GM23338 (cell line): ENCODE results near the gene DDRGK1. TPM values are rescaled to one million over a fixed set of nuclear protein-coding genes. Genes with fewer than 3 reads are reported as not detected.
A peak's percentile ranks its signal among the peaks of the same experiment; 100 is the strongest.
"Not testable (repeated sequence)": the region's sequence is repeated elsewhere in the genome, so short reads cannot be mapped to it uniquely, and the experiment has no call there.

Experiments
- ATAC-seq: fragments of 200-7000 bp; cut with Tn5 transposase; 3 replicates; pipeline ENCODE4 v1.9.1; 2020
- DNase-seq: peaks from one replicate; pipeline ENCODE4 v3.0.0-alpha.2; 2015; ENCODE audit warnings: low spot score
- H2AFZ ChIP-seq: fragments of 200-600 bp; sonication (generic); 2 replicates; pipeline ENCODE4 v1.8.0; 2016; ENCODE audit warnings: antibody characterized with exemption, mild to moderate bottlenecking, moderate library complexity
- H3F3A ChIP-seq: fragments of 200-600 bp; sonication (generic); replicated peaks from 2 replicates; pipeline ENCODE4 v1.8.0; 2017; ENCODE audit warnings: antibody characterized with exemption, mixed run types, low read depth
- H3K27ac ChIP-seq: fragments of 200-600 bp; sonication (generic); 2 replicates; pipeline ENCODE4 v1.6.1; 2016; ENCODE audit warnings: low read depth
- H3K27me3 ChIP-seq: fragments of 200-600 bp; sonication (generic); 2 replicates; pipeline ENCODE4 v1.8.0; 2016; ENCODE audit warnings: mild to moderate bottlenecking, mixed run types, moderate library complexity; ENCODE audit not compliant: insufficient read depth
- H3K36me3 ChIP-seq: fragments of 200-600 bp; sonication (generic); 2 replicates; pipeline ENCODE4 v1.8.0; 2016; ENCODE audit warnings: mild to moderate bottlenecking; ENCODE audit not compliant: insufficient read depth
- H3K4me1 ChIP-seq: fragments of 200-600 bp; sonication (generic); 2 replicates; pipeline ENCODE4 v1.8.0; 2016; ENCODE audit warnings: mild to moderate bottlenecking, moderate library complexity; ENCODE audit not compliant: insufficient read depth
- H3K4me2 ChIP-seq: fragments of 200-600 bp; sonication (generic); 2 replicates; pipeline ENCODE4 v1.7.1; 2017; ENCODE audit warnings: mixed run types
- H3K4me3 ChIP-seq: fragments of 200-600 bp; sonication (generic); 2 replicates; pipeline ENCODE4 v1.6.1; 2016; ENCODE audit warnings: mixed run types
- H3K79me2 ChIP-seq: fragments of 200-600 bp; sonication (generic); replicated peaks from 2 replicates; pipeline ENCODE4 v1.8.0; 2017; ENCODE audit warnings: mild to moderate bottlenecking; ENCODE audit not compliant: insufficient read depth
- H3K9me2 ChIP-seq: fragments of 200-600 bp; sonication (generic); 2 replicates; pipeline ENCODE4 v1.8.0; 2017; ENCODE audit not compliant: insufficient read depth
- H4K20me1 ChIP-seq: fragments of 200-600 bp; sonication (generic); replicated peaks from 2 replicates; pipeline ENCODE4 v1.8.0; 2017; ENCODE audit warnings: mild to moderate bottlenecking; ENCODE audit not compliant: insufficient read depth
- H3K27ac Mint-ChIP-seq: 2 replicates; pipeline ENCODE4 v1.8.0; 2020; ENCODE audit warnings: inconsistent platforms, mild to moderate bottlenecking, moderate library complexity, mixed read lengths
- H3K27me3 Mint-ChIP-seq: 3 replicates; pipeline ENCODE4 v1.8.0; 2022; ENCODE audit warnings: low read depth, mild to moderate bottlenecking, moderate library complexity, mixed read lengths, inconsistent platforms; ENCODE audit not compliant: insufficient read depth, poor library complexity
- H3K36me3 Mint-ChIP-seq: 3 replicates; pipeline ENCODE4 v1.8.0; 2021; ENCODE audit warnings: low read depth, mild to moderate bottlenecking, inconsistent platforms, moderate library complexity, mixed read lengths
- H3K4me1 Mint-ChIP-seq: 3 replicates; pipeline ENCODE4 v1.8.0; 2020; ENCODE audit warnings: mild to moderate bottlenecking, inconsistent platforms, mixed read lengths
- H3K4me3 Mint-ChIP-seq: 3 replicates; pipeline ENCODE4 v1.8.0; 2021; ENCODE audit warnings: moderate library complexity, mild to moderate bottlenecking, inconsistent platforms, mixed read lengths
- H3K9me3 Mint-ChIP-seq: 3 replicates; pipeline ENCODE4 v1.8.0; 2020; ENCODE audit warnings: moderate library complexity, mild to moderate bottlenecking, inconsistent platforms, mixed read lengths
- ETS1 ChIP-seq: IDR thresholded peaks from 2 replicates; pipeline ENCODE4 v1.6.1; 2016; ENCODE audit warnings: antibody characterized with exemption
- EZH2phosphoT487 ChIP-seq: fragments of 200-600 bp; sonication (generic); IDR thresholded peaks from one replicate; pipeline ENCODE4 v1.8.1; 2018; ENCODE audit warnings: antibody characterized with exemption; ENCODE audit not compliant: unreplicated experiment
- POLR2AphosphoS5 ChIP-seq: IDR thresholded peaks from 2 replicates; pipeline ENCODE4 v1.6.1; 2016; ENCODE audit warnings: antibody characterized with exemption, low read depth
- ZNF331 ChIP-seq: fragments of 250-450 bp; sonication (Bioruptor Pico); IDR thresholded peaks from 2 replicates; pipeline ENCODE4 v1.5.0; 2020; ENCODE audit warnings: low read depth, mild to moderate bottlenecking, moderate library complexity
- polyA plus RNA-seq: library from polyadenylated mRNA; unstranded; fragments of >200 nt; fragmentation: Nextera tagmentation; extraction: Ambion mirVana; gene quantifications from 2 replicates; pipeline ENCODE4 v1.2.1, GENCODE V29; 2016
- total RNA-seq: library from RNA; depleted of rRNA; stranded (reverse); fragments of >200 nt; shearing (Covaris generic); gene quantifications from 2 replicates; pipeline ENCODE4 v1.2.3, GENCODE V29; 2014
- TF ChIP-seq, protein P1 (sequence below): fragments of 250-450 bp; sonication (Bioruptor Pico); IDR thresholded peaks from 2 replicates; pipeline ENCODE4 v1.5.0; 2020; ENCODE audit warnings: mild to moderate bottlenecking, moderate library complexity
- TF ChIP-seq, protein P2 (sequence below): IDR thresholded peaks from one replicate; pipeline ENCODE4 v1.6.1; 2018; ENCODE audit warnings: antibody characterized with exemption; ENCODE audit not compliant: unreplicated experiment

DDRGK1 gene
- total and polyA plus RNA-seq, 2 experiments from 2014 or later: 44.0 to 45.5 TPM

- TF ChIP-seq, protein P1, sequence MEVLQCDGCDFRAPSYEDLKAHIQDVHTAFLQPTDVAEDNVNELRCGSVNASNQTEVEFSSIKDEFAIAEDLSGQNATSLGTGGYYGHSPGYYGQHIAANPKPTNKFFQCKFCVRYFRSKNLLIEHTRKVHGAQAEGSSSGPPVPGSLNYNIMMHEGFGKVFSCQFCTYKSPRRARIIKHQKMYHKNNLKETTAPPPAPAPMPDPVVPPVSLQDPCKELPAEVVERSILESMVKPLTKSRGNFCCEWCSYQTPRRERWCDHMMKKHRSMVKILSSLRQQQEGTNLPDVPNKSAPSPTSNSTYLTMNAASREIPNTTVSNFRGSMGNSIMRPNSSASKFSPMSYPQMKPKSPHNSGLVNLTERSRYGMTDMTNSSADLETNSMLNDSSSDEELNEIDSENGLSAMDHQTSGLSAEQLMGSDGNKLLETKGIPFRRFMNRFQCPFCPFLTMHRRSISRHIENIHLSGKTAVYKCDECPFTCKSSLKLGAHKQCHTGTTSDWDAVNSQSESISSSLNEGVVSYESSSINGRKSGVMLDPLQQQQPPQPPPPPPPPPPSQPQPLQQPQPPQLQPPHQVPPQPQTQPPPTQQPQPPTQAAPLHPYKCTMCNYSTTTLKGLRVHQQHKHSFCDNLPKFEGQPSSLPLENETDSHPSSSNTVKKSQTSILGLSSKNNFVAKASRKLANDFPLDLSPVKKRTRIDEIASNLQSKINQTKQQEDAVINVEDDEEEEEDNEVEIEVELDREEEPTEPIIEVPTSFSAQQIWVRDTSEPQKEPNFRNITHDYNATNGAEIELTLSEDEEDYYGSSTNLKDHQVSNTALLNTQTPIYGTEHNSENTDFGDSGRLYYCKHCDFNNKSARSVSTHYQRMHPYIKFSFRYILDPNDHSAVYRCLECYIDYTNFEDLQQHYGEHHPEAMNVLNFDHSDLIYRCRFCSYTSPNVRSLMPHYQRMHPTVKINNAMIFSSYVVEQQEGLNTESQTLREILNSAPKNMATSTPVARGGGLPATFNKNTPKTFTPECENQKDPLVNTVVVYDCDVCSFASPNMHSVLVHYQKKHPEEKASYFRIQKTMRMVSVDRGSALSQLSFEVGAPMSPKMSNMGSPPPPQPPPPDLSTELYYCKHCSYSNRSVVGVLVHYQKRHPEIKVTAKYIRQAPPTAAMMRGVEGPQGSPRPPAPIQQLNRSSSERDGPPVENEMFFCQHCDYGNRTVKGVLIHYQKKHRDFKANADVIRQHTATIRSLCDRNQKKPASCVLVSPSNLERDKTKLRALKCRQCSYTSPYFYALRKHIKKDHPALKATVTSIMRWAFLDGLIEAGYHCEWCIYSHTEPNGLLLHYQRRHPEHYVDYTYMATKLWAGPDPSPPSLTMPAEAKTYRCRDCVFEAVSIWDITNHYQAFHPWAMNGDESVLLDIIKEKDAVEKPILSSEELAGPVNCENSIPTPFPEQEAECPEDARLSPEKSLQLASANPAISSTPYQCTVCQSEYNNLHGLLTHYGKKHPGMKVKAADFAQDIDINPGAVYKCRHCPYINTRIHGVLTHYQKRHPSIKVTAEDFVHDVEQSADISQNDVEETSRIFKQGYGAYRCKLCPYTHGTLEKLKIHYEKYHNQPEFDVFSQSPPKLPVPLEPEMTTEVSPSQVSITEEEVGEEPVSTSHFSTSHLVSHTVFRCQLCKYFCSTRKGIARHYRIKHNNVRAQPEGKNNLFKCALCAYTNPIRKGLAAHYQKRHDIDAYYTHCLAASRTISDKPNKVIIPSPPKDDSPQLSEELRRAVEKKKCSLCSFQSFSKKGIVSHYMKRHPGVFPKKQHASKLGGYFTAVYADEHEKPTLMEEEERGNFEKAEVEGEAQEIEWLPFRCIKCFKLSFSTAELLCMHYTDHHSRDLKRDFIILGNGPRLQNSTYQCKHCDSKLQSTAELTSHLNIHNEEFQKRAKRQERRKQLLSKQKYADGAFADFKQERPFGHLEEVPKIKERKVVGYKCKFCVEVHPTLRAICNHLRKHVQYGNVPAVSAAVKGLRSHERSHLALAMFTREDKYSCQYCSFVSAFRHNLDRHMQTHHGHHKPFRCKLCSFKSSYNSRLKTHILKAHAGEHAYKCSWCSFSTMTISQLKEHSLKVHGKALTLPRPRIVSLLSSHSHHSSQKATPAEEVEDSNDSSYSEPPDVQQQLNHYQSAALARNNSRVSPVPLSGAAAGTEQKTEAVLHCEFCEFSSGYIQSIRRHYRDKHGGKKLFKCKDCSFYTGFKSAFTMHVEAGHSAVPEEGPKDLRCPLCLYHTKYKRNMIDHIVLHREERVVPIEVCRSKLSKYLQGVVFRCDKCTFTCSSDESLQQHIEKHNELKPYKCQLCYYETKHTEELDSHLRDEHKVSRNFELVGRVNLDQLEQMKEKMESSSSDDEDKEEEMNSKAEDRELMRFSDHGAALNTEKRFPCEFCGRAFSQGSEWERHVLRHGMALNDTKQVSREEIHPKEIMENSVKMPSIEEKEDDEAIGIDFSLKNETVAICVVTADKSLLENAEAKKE (CRISPR knock-in tag): no peak
- no peak for TF ChIP-seq ETS1
- TF ChIP-seq ZNF331: no peak
- no peak for TF ChIP-seq EZH2phosphoT487
- TF ChIP-seq, protein P2, sequence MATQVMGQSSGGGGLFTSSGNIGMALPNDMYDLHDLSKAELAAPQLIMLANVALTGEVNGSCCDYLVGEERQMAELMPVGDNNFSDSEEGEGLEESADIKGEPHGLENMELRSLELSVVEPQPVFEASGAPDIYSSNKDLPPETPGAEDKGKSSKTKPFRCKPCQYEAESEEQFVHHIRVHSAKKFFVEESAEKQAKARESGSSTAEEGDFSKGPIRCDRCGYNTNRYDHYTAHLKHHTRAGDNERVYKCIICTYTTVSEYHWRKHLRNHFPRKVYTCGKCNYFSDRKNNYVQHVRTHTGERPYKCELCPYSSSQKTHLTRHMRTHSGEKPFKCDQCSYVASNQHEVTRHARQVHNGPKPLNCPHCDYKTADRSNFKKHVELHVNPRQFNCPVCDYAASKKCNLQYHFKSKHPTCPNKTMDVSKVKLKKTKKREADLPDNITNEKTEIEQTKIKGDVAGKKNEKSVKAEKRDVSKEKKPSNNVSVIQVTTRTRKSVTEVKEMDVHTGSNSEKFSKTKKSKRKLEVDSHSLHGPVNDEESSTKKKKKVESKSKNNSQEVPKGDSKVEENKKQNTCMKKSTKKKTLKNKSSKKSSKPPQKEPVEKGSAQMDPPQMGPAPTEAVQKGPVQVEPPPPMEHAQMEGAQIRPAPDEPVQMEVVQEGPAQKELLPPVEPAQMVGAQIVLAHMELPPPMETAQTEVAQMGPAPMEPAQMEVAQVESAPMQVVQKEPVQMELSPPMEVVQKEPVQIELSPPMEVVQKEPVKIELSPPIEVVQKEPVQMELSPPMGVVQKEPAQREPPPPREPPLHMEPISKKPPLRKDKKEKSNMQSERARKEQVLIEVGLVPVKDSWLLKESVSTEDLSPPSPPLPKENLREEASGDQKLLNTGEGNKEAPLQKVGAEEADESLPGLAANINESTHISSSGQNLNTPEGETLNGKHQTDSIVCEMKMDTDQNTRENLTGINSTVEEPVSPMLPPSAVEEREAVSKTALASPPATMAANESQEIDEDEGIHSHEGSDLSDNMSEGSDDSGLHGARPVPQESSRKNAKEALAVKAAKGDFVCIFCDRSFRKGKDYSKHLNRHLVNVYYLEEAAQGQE: no peak
- 0 out of 2 replicates have a peak, but pooled peaks have one; percentile 32 for TF ChIP-seq POLR2AphosphoS5
These were observed 14.0 kb upstream of the DDRGK1 start (continued) for GRCh38 chr20:3218307-3218988.

- not testable (repeated sequence) for H3K4me1 Mint-ChIP-seq, H3K4me2 ChIP-seq, H3F3A ChIP-seq, H3K9me2 ChIP-seq, H3K4me3 Mint-ChIP-seq, H3K4me3 ChIP-seq, H3K27ac ChIP-seq, H3K27me3 ChIP-seq, DNase-seq, H3K9me3 Mint-ChIP-seq, H3K4me1 ChIP-seq, H3K27ac Mint-ChIP-seq, H3K27me3 Mint-ChIP-seq, ATAC-seq, H2AFZ ChIP-seq
- peaks cover 38% of the 10 kb centered on the region for H3K36me3 Mint-ChIP-seq
- peaks cover 17% of the 10 kb centered on the region for H3K79me2 ChIP-seq
- H3K36me3 ChIP-seq: peaks cover 11% of the 10 kb centered on the region
- peaks cover 18% of the 10 kb centered on the region for H4K20me1 ChIP-seq
These were observed 11.0 kb upstream of the DDRGK1 start for GRCh38 chr20:3215359-3215917.
